Kidney (tissue), 14 donors: Measurements from ENCODE around the gene JMJD1C. TPM values are rescaled to one million over a fixed set of nuclear protein-coding genes. Genes with fewer than 3 reads are reported as not detected.
"Not testable (repeated sequence)": the region's sequence is repeated elsewhere in the genome, so short reads cannot be mapped to it uniquely, and the experiment has no call there.

ENCODE experiments used
- DNase-seq, 5 donors: peaks; one replicate each; pipeline ENCODE4 v3.0.0-alpha.2; 2013 to 2020
- FAIRE-seq: peaks from 2 replicates; lab custom pipeline; 2012; peaks lifted over from hg19 to GRCh38; lab: Jason Lieb, UNC
- H3K27ac ChIP-seq, 2 donors: one replicate each; pipeline ENCODE4 v1.7.0; 2013; ENCODE audit warnings: low read depth in 2 of 2, low read length in 2 of 2, inconsistent platforms in 1 of 2
- H3K27me3 ChIP-seq: one replicate; pipeline ENCODE4 v1.7.1; 2013; ENCODE audit warnings: low read length, inconsistent platforms; ENCODE audit not compliant: control insufficient read depth, insufficient read depth
- H3K36me3 ChIP-seq, 3 donors: one replicate each; pipeline versions ENCODE4 v1.7.0 to v1.7.1; 2013; ENCODE audit warnings: low read length in 3 of 3, control low read depth in 1 of 3, inconsistent platforms in 1 of 3; ENCODE audit not compliant: insufficient read depth in 3 of 3, control insufficient read depth in 2 of 3
- H3K4me1 ChIP-seq, 3 donors: one replicate each; pipeline versions ENCODE4 v1.7.0 to v1.7.1; 2013; ENCODE audit warnings: low read length in 3 of 3, inconsistent platforms in 1 of 3, low read depth in 1 of 3; ENCODE audit not compliant: control insufficient read depth in 2 of 3, insufficient read depth in 2 of 3
- H3K4me3 ChIP-seq, 3 donors: one replicate each; pipeline versions ENCODE4 v1.7.0 to v1.8.1; 2013; ENCODE audit warnings: low read length in 3 of 3, control low read depth in 1 of 3, inconsistent platforms in 1 of 3
- H3K9ac ChIP-seq, 3 donors: one replicate each; pipeline versions ENCODE4 v1.7.0 to v1.7.1; 2013; ENCODE audit warnings: low read length in 3 of 3, control low read depth in 1 of 3, inconsistent platforms in 1 of 3
- H3K9me3 ChIP-seq, 3 donors: one replicate each; pipeline versions ENCODE4 v1.7.0 to v1.7.1; 2013; ENCODE audit warnings: low read length in 3 of 3, control low read depth in 1 of 3, inconsistent platforms in 1 of 3; ENCODE audit not compliant: control insufficient read depth in 2 of 3, insufficient read depth in 1 of 3
- CTCF ChIP-seq: IDR thresholded peaks from 3 replicates; pipeline ENCODE4 v1.5.1; 2012; ENCODE audit warnings: mild to moderate bottlenecking, moderate library complexity, borderline replicate concordance; ENCODE audit not compliant: insufficient read depth; ENCODE audit errors: extremely low read depth
- intact Hi-C: fragments of 100-400 bp; cut with DNase I; formaldehyde crosslinking; loops from one replicate; pipeline ENCODE4 v1.11.1; 2022
- polyA plus RNA-seq: library from polyadenylated mRNA; stranded (reverse); fragments of 350-450 nt; fragmentation: Illumina TruSeq; extraction: RNeasy Lipid Tissue Mini Kit (QIAGEN cat#74804); gene quantifications from one replicate; pipeline ENCODE4 v1.2.3, GENCODE V29; 2014; ENCODE audit warnings: low read depth, low replicate concordance; ENCODE audit not compliant: insufficient read depth
- total RNA-seq: library from RNA; stranded (reverse); fragmentation: NEBNext Ultra II Directional; extraction: Animal tissue kit (Norgen Biotek cat#: 25700); gene quantifications from one replicate; pipeline ENCODE4 v1.2.1, GENCODE V29; 2021
- donor health status: control.
- donor health status: control.
- donor health status: control.
- donor health status: control.
- donor health status: control.
- donor health status: DM: yes; HTN: yes; CAD: no.
- donor health status: Normal renal cell carcinoma (clear cell type).

JMJD1C gene
- total and polyA plus RNA-seq, 2 donors from 2014 or later, result 18.9 to 92.9 TPM

DNA sequence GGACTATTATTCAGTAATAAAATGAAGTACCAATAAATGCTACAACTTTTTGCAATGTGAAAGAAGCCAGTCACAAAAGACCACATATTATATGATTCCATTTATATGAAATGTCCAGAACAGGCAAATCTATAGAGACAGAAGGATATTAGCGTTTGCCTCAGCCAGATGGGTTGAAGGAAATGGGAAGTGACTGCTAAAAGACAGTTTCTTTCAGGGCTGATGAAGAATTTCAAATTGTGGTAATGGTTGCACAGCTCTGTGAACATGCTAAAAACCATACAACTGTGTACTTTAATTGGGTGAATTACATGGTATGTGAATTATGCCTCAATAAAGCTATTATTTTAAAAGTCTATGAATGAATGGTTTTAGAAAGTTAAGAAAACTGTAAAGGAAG, 31.5 kb upstream of the JMJD1C start:
- no peak for TF ChIP-seq CTCF
- H3K27ac ChIP-seq, result no peak overlapping the region
- H3K4me1 ChIP-seq, result no peaks in the 10 kb centered on the region
- H3K9ac ChIP-seq, result no peak overlapping the region
- intact Hi-C loops, result no loop called here
- H3K9me3 ChIP-seq, result no peaks in the 10 kb centered on the region
- FAIRE-seq (no peak), DNase-seq (no peak)
- H3K36me3 ChIP-seq, result no peaks in the 10 kb centered on the region
- no peak overlapping the region for H3K4me3 ChIP-seq
- H3K27me3 ChIP-seq, result no peaks in the 10 kb centered on the region

DNA sequence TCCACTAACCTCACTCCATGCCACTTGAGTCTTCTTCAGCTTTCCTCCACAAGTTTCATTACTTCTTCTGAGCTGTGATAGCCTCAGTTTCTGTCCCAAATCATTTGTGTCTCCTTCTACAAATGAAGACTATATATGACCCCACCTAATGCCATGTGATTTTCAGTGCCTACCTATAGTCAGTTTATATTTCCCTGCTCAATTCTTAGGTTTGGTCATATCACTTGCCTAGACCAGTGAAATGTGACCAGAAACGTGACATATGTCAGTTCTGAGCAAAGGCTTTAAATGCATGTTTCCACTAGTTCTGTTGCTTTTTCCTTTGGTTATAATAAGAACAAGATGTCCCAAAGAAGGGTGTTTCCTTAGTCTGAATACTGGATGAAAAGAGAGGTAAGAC, 30.8 kb upstream of the JMJD1C start:
- no peak overlapping the region for H3K4me3 ChIP-seq
- H3K27ac ChIP-seq, result no peak overlapping the region
- no peaks in the 10 kb centered on the region for H3K27me3 ChIP-seq
- no peak overlapping the region for H3K9ac ChIP-seq
- intact Hi-C loops, result no loop called here
- H3K4me1 ChIP-seq, result no peaks in the 10 kb centered on the region
- H3K36me3 ChIP-seq, result no peaks in the 10 kb centered on the region
- TF ChIP-seq CTCF, result no peak
- no peaks in the 10 kb centered on the region for H3K9me3 ChIP-seq
- no peak for DNase-seq
- no peak for FAIRE-seq

GRCh38 chr10:63494951-63495350, 29.2 kb upstream of the JMJD1C start:
- Histone ChIP-seq H3K4me3 (no peak overlapping the region), H3K27me3 (no peaks in the 10 kb centered on the region), H3K9ac (no peak overlapping the region), H3K36me3 (no peaks in the 10 kb centered on the region), H3K4me1 (no peaks in the 10 kb centered on the region), H3K27ac (no peak overlapping the region), H3K9me3 (no peaks in the 10 kb centered on the region)
- DNase-seq (no peak), FAIRE-seq (no peak)
- TF ChIP-seq CTCF, result no peak
- intact Hi-C loops, result no loop called here

DNA sequence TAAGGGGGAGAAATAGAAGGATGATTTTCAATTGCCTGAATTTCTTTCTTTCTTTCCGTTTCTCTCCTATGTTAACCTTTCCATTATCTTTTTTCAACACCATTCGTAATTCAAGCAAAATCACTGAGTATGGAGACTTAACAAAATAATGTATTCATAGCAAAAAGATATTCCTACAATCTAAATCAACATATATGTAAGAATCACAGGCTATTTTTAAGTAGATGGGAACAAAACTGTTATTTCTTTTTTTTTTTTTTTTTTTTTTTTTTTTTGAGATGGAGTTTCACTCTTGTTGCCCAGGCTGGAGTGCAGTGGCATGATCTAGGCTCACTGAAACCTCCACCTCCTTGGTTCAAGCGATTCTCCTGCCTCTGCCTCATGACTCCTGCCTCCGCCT, 27.2 kb upstream of the JMJD1C start:
- TF ChIP-seq CTCF, result no peak
- intact Hi-C loops, result no loop called here
- no peak for DNase-seq
- no peaks in the 10 kb centered on the region for H3K36me3 ChIP-seq
- H3K4me3 ChIP-seq, result no peak overlapping the region
- H3K4me1 ChIP-seq, result no peaks in the 10 kb centered on the region
- FAIRE-seq, result no peak
- no peaks in the 10 kb centered on the region for H3K9me3 ChIP-seq
- H3K27ac ChIP-seq, result no peak overlapping the region
- no peak overlapping the region for H3K9ac ChIP-seq
- H3K27me3 ChIP-seq, result no peaks in the 10 kb centered on the region

DNA sequence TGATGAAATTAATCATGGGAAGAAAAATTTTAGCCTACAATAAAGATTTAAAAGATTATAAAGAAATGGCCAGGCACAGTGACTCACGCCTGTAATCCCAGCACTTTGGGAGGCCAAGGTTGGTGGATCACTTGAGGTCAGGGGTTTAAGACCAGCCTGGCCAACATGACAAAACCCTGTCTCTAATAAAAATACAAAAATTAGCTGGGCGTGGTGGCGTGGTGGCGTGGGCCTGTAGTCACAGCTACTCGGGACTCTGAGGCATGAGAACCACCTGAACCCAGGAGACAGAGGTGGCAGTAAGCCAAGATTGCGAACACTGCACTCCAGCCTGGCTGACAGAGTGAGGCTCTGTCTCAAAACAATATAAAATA, 26.5 kb upstream of the JMJD1C start:
- DNase-seq, FAIRE-seq, H3K9ac ChIP-seq, H3K27me3 ChIP-seq, H3K36me3 ChIP-seq, H3K4me1 ChIP-seq, intact Hi-C loops, H3K9me3 ChIP-seq, H3K4me3 ChIP-seq, H3K27ac ChIP-seq: not testable (repeated sequence)
